KOPT-K1 (cell line): ENCODE results near the gene S100P.
"Not testable (repeated sequence)": the region's sequence is repeated elsewhere in the genome, so short reads cannot be mapped to it uniquely, and the experiment has no call there.

Experiments
- H3K27ac ChIP-seq: fragments of 200-600 bp; sonication (generic); 2 replicates; pipeline ENCODE4 v1.5.1; 2016; ENCODE audit warnings: antibody characterized with exemption, mild to moderate bottlenecking, low read depth, low read length; ENCODE audit not compliant: poor library complexity, severe bottlenecking
- H3K36me3 ChIP-seq: fragments of 200-600 bp; sonication (generic); 2 replicates; pipeline ENCODE4 v1.5.1; 2017; ENCODE audit warnings: antibody characterized with exemption, mild to moderate bottlenecking, low read length, moderate library complexity; ENCODE audit not compliant: insufficient read depth
- H3K9me3 ChIP-seq: fragments of 200-600 bp; sonication (generic); 2 replicates; pipeline ENCODE4 v1.5.1; 2017; ENCODE audit warnings: antibody characterized with exemption, low read length, mild to moderate bottlenecking; ENCODE audit not compliant: insufficient read depth, poor library complexity, severe bottlenecking

The S100P gene

GRCh38 chr4:6720202-6720699 lies 26.6 kb downstream of the S100P start:
- H3K27ac ChIP-seq: no peak overlapping the region
- H3K36me3 ChIP-seq: no peaks in the 10 kb centered on the region
- H3K9me3 ChIP-seq: no peaks in the 10 kb centered on the region

GRCh38 chr4:6721121-6721520 lies 27.4 kb downstream of the S100P start:
- Histone ChIP-seq H3K27ac (no peak overlapping the region), H3K36me3 (no peaks in the 10 kb centered on the region), H3K9me3 (no peaks in the 10 kb centered on the region)

GRCh38 chr4:6722891-6723290 lies 29.2 kb downstream of the S100P start:
- no peak overlapping the region for H3K27ac ChIP-seq
- H3K36me3 ChIP-seq: no peaks in the 10 kb centered on the region
- no peaks in the 10 kb centered on the region for H3K9me3 ChIP-seq

GRCh38 chr4:6723851-6724250 lies 30.2 kb downstream of the S100P start:
- Histone ChIP-seq H3K27ac (no peak overlapping the region), H3K36me3 (no peaks in the 10 kb centered on the region), H3K9me3 (no peaks in the 10 kb centered on the region)

GRCh38 chr4:6724421-6725111 lies 30.9 kb downstream of the S100P start:
- no peaks in the 10 kb centered on the region for H3K9me3 ChIP-seq
- H3K36me3 ChIP-seq: no peaks in the 10 kb centered on the region
- H3K27ac ChIP-seq: no peak overlapping the region

GRCh38 chr4:6725427-6725961 lies 31.8 kb downstream of the S100P start:
- not testable (repeated sequence) for H3K36me3 ChIP-seq, H3K27ac ChIP-seq, H3K9me3 ChIP-seq

- no peaks in the 10 kb centered on the region for H3K36me3 ChIP-seq
- H3K9me3 ChIP-seq: no peaks in the 10 kb centered on the region
- no peak overlapping the region for H3K27ac ChIP-seq
Observed at GRCh38 chr4:6727081-6727942, 33.6 kb downstream of the S100P start.

- H3K9me3 ChIP-seq: no peaks in the 10 kb centered on the region
- H3K27ac ChIP-seq: no peak overlapping the region
- no peaks in the 10 kb centered on the region for H3K36me3 ChIP-seq
Observed at GRCh38 chr4:6727943-6728250, 34.2 kb downstream of the S100P start.

GRCh38 chr4:6728320-6729029 lies 34.8 kb downstream of the S100P start:
- Histone ChIP-seq H3K36me3 (no peaks in the 10 kb centered on the region), H3K9me3 (no peaks in the 10 kb centered on the region), H3K27ac (no peak overlapping the region)

- Histone ChIP-seq H3K36me3 (no peaks in the 10 kb centered on the region), H3K9me3 (no peaks in the 10 kb centered on the region), H3K27ac (no peak overlapping the region)
Observed at GRCh38 chr4:6730603-6731317, 37.1 kb downstream of the S100P start.

- H3K9me3 ChIP-seq: no peaks in the 10 kb centered on the region
- H3K27ac ChIP-seq: no peak overlapping the region
- no peaks in the 10 kb centered on the region for H3K36me3 ChIP-seq
Observed at GRCh38 chr4:6731318-6731675, 37.6 kb downstream of the S100P start.

GRCh38 chr4:6731780-6732179 lies 38.1 kb downstream of the S100P start:
- Histone ChIP-seq H3K9me3 (no peaks in the 10 kb centered on the region), H3K27ac (no peak overlapping the region), H3K36me3 (no peaks in the 10 kb centered on the region)

- Histone ChIP-seq H3K9me3 (no peaks in the 10 kb centered on the region), H3K27ac (no peak overlapping the region), H3K36me3 (no peaks in the 10 kb centered on the region)
Observed at GRCh38 chr4:6732441-6733357, 39.0 kb downstream of the S100P start.
